Endothelial cell of umbilical vein (primary cell): Measurements from ENCODE around the gene CDR2L.

Source experiments
- CTCF ChIP-seq, 2 donors: IDR thresholded peaks; 1 replicate in 1 of 2; 2 replicates in 1 of 2; pipeline ENCODE4 v1.5.1; 2011; ENCODE audit warnings: low read length in 2 of 2, mild to moderate bottlenecking in 2 of 2, moderate library complexity in 2 of 2, control low read depth in 1 of 2, inconsistent platforms in 1 of 2, low read depth in 1 of 2; ENCODE audit not compliant: insufficient read depth in 1 of 2; ENCODE audit errors: extremely low read depth in 1 of 2
- FOS ChIP-seq: IDR thresholded peaks from 2 replicates; pipeline ENCODE4 v1.6.1; 2011; ENCODE audit warnings: mild to moderate bottlenecking, low read length, moderate library complexity, borderline replicate concordance; ENCODE audit not compliant: insufficient read depth
- GATA2 ChIP-seq: IDR thresholded peaks from 2 replicates; pipeline ENCODE4 v1.7.0; 2011; ENCODE audit warnings: low read depth, mild to moderate bottlenecking, moderate library complexity, mixed read lengths, low read length; ENCODE audit not compliant: insufficient read length, insufficient read depth
- MYC ChIP-seq: IDR thresholded peaks from one replicate; pipeline ENCODE4 v1.6.1; 2011; ENCODE audit warnings: mild to moderate bottlenecking, low read depth, low read length
- TF ChIP-seq, protein P1 (sequence below): IDR thresholded peaks from 2 replicates; pipeline ENCODE4 v1.6.1; 2011; ENCODE audit not compliant: insufficient read depth, insufficient read length

- TF ChIP-seq MYC (no peak), CTCF (IDR thresholded peaks at IDR 0.05; ENCODE audit: extremely low read depth in 1 of 2, insufficient read depth in 1 of 2, low read depth in 1 of 2, low read length in 2 of 2) (no peak), GATA2 (no peak), FOS (no peak)
- TF ChIP-seq, protein P1, sequence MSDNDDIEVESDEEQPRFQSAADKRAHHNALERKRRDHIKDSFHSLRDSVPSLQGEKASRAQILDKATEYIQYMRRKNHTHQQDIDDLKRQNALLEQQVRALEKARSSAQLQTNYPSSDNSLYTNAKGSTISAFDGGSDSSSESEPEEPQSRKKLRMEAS, result no peak
Measured at GRCh38 chr17:75032720-75033280, 45.4 kb downstream of the CDR2L start.
